Stomach (tissue), 9 donors: ENCODE data around the gene KCNQ5. TPM values are rescaled to one million over a fixed set of nuclear protein-coding genes. Genes with fewer than 3 reads are reported as not detected.

Source experiments
- DNase-seq, 2 donors: peaks; one replicate each; pipeline versions ENCODE4 v3.0.0 to v3.0.0-alpha.2; 2013 to 2019
- H3K27ac ChIP-seq, 5 donors: fragments of 200-600 bp in 4 of 5; sonication (generic) in 4 of 5; one replicate each; pipeline ENCODE4 v1.5.1; 2013 to 2019; ENCODE audit warnings: mild to moderate bottlenecking in 1 of 5, moderate library complexity in 1 of 5
- H3K27me3 ChIP-seq, 3 donors: fragments of 200-600 bp; sonication (generic); one replicate each; pipeline ENCODE4 v1.5.1; 2017 to 2019; ENCODE audit warnings: mixed run types in 1 of 3
- H3K36me3 ChIP-seq, 4 donors: fragments of 200-600 bp; sonication (generic); 1 replicate in 3 of 4; 2 replicates in 1 of 4; pipeline ENCODE4 v1.5.1; 2016 to 2019
- H3K4me1 ChIP-seq, 4 donors: fragments of 200-600 bp; sonication (generic); one replicate each; pipeline ENCODE4 v1.5.1; 2016 to 2019
- H3K4me3 ChIP-seq, 4 donors: fragments of 200-600 bp; sonication (generic) in 3 of 4; one replicate each; pipeline ENCODE4 v1.5.1; 2016 to 2019; ENCODE audit warnings: mild to moderate bottlenecking in 1 of 4
- H3K9me3 ChIP-seq, 4 donors: fragments of 200-600 bp; sonication (generic); one replicate each; pipeline ENCODE4 v1.5.1; 2016 to 2019
- CTCF ChIP-seq, 7 experiments: fragments of 450-650 bp in 4 of 7; fragments of 200-600 bp in 3 of 7; sonication (generic) in 3 of 7; IDR thresholded peaks; one replicate each; pipeline ENCODE4 v1.5.1; 2016 to 2019; ENCODE audit warnings: antibody characterized with exemption in 7 of 7, control low read depth in 2 of 7, mild to moderate bottlenecking in 1 of 7
- EP300 ChIP-seq: sonication (generic); formaldehyde crosslinking; IDR thresholded peaks from one replicate; pipeline ENCODE4 v1.6.1; 2017; ENCODE audit warnings: antibody characterized with exemption
- POLR2A ChIP-seq, 4 donors: fragments of 450-650 bp; IDR thresholded peaks; one replicate each; pipeline ENCODE4 v1.6.1; 2016; ENCODE audit warnings: antibody characterized with exemption in 4 of 4, control low read depth in 2 of 4, mild to moderate bottlenecking in 1 of 4, moderate library complexity in 1 of 4
- POLR2AphosphoS5 ChIP-seq, 3 donors: sonication (generic); formaldehyde crosslinking; IDR thresholded peaks; one replicate each; pipeline ENCODE4 v1.6.1; 2016; ENCODE audit warnings: antibody characterized with exemption in 3 of 3
- WGBS, 5 donors: extraction: QIAGEN DNeasy Blood & Tissue Kit in 3 of 5; methylation state at CpG; one replicate each; pipeline versions ENCODE4 v1.1.5 to v1.1.7; 2013 to 2018; 5-methylcytosine and 5-hydroxymethylcytosine counted together
- intact Hi-C: fragments of 100-400 bp; cut with DNase I; formaldehyde crosslinking; loops from one replicate; pipeline ENCODE4 v1.15.1; 2023; ENCODE audit warnings: low total_unique reads
- polyA plus RNA-seq, 3 donors: library from polyadenylated mRNA; stranded (reverse); fragments of 200-250 nt; gene quantifications; one replicate each; pipeline ENCODE4 v1.2.3, GENCODE V29; 2013
- total RNA-seq, 5 donors: library from RNA; depleted of rRNA; stranded (reverse); fragments of >200 nt; gene quantifications; one replicate each; pipeline versions ENCODE4 v1.1.0 to v1.2.3, GENCODE V29; 2014 to 2016
- donor health status: healthy with polysubstance abuse.
- donor health status: Bipolar disorder and iron deficiency.
- donor health status: healthy.

The KCNQ5 gene
- total and polyA plus RNA-seq, 8 donors, result 0.12 to 2.8 (median 0.37) TPM; not detected in 2

- Histone ChIP-seq H3K36me3 (no peaks in the 10 kb centered on the region), H3K4me3 (no peak overlapping the region), H3K4me1 (no peaks in the 10 kb centered on the region), H3K27me3 (no peaks in the 10 kb centered on the region), H3K9me3 (no peaks in the 10 kb centered on the region), H3K27ac (no peak overlapping the region)
- WGBS, 5 donors, result 79 to 100% (median 92%) methylated on average over 1 of the region's 1 CpG
- TF ChIP-seq POLR2A (IDR thresholded peaks at IDR 0.05), result no peak
- TF ChIP-seq EP300, result no peak
- TF ChIP-seq CTCF (IDR thresholded peaks at IDR 0.05), result no peak
- no peak for TF ChIP-seq POLR2AphosphoS5 (IDR thresholded peaks at IDR 0.05)
- no peak for DNase-seq
- intact Hi-C loops, result no loop called here
Observed at GRCh38 chr6:73050706-73051105, 428.8 kb downstream of the KCNQ5 start.

GRCh38 chr6:73051147-73051546 is 429.3 kb downstream of the KCNQ5 start:
- Histone ChIP-seq H3K4me3 (no peak overlapping the region), H3K27me3 (no peaks in the 10 kb centered on the region), H3K4me1 (no peaks in the 10 kb centered on the region), H3K27ac (no peak overlapping the region), H3K36me3 (no peaks in the 10 kb centered on the region), H3K9me3 (no peaks in the 10 kb centered on the region)
- intact Hi-C loops, result no loop called here
- WGBS, 5 donors, result 87 to 94% (median 92%) methylated on average over 5 of the region's 5 CpGs
- DNase-seq, result no peak
- TF ChIP-seq POLR2A (IDR thresholded peaks at IDR 0.05) (no peak), CTCF (IDR thresholded peaks at IDR 0.05) (no peak), POLR2AphosphoS5 (IDR thresholded peaks at IDR 0.05) (no peak), EP300 (no peak)

GRCh38 chr6:73054958-73055357 is 433.1 kb downstream of the KCNQ5 start:
- Histone ChIP-seq H3K9me3 (no peaks in the 10 kb centered on the region), H3K27ac (no peak overlapping the region), H3K4me3 (no peak overlapping the region), H3K27me3 (no peaks in the 10 kb centered on the region), H3K36me3 (no peaks in the 10 kb centered on the region), H3K4me1 (no peaks in the 10 kb centered on the region)
- DNase-seq, result no peak
- intact Hi-C loops, result no loop called here
- no peak for TF ChIP-seq POLR2AphosphoS5 (IDR thresholded peaks at IDR 0.05)
- no peak for TF ChIP-seq POLR2A (IDR thresholded peaks at IDR 0.05)
- TF ChIP-seq CTCF (IDR thresholded peaks at IDR 0.05), result no peak
- TF ChIP-seq EP300, result no peak
- WGBS, 5 donors, result 84 to 88% (median 87%) methylated on average over 11 of the region's 11 CpGs

GRCh38 chr6:73058736-73059135 is 436.9 kb downstream of the KCNQ5 start:
- H3K27me3 ChIP-seq, result no peaks in the 10 kb centered on the region
- no peak for DNase-seq
- no peak overlapping the region for H3K4me3 ChIP-seq
- WGBS, 5 donors, result 66 to 79% (median 75%) methylated on average over 3 of the region's 3 CpGs
- no peaks in the 10 kb centered on the region for H3K4me1 ChIP-seq
- no peaks in the 10 kb centered on the region for H3K36me3 ChIP-seq
- no peaks in the 10 kb centered on the region for H3K9me3 ChIP-seq
- H3K27ac ChIP-seq, result no peak overlapping the region
- TF ChIP-seq CTCF (IDR thresholded peaks at IDR 0.05) (no peak), POLR2AphosphoS5 (IDR thresholded peaks at IDR 0.05) (no peak)
- intact Hi-C loops, result no loop called here
